NK-92 treated with Interleukin-12 subunit alpha and Interleukin-12 subunit beta, amount 100 ng/mL, for 24 hours (cell line): Measurements from ENCODE around the gene TBCB.
"Not testable (repeated sequence)": the region's sequence is repeated elsewhere in the genome, so short reads cannot be mapped to it uniquely, and the experiment has no call there.

Experiments used
- DNase-seq: peaks from one replicate; lab custom pipeline; 2025; lab: John Stamatoyannopoulos, UW

The TBCB gene

DNA sequence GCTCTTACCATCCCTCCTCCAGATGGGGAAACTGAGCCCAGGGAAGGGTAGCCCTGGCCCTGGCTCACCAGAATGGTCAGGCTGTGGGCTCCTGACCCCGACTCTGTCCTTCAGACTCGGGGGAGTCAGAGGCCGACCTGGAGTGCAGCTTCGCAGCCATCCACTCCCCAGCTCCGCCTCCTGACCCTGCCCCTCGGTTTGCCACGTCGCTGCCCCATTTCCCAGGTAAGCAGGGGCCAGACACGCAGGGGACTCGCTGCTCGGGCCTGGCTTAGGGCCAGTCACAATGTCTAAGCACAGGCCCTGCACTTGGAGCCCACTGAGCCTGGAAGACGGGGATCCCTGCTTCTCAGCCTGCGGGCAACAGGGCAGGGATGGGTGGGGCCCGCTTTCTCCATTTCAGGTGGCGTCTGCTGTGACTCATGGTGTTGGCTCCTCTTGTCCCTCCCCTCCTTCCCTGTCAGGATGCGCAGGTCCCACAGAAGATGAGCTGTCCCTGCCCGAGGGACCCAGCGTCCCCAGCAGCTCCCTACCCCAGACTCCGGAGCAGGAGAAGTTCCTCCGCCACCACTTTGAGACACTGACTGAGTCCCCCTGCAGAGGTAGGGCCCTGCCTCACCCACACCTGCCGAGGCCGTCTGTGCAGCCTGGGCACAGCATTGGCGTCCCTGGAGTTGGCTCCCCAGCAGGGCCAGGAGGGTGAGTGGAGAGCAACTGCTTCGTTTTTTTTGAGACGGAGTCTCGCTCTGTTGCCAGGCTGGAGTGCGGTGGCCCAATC lies 13.5 kb upstream of the TBCB start:
- no peak for DNase-seq

DNA sequence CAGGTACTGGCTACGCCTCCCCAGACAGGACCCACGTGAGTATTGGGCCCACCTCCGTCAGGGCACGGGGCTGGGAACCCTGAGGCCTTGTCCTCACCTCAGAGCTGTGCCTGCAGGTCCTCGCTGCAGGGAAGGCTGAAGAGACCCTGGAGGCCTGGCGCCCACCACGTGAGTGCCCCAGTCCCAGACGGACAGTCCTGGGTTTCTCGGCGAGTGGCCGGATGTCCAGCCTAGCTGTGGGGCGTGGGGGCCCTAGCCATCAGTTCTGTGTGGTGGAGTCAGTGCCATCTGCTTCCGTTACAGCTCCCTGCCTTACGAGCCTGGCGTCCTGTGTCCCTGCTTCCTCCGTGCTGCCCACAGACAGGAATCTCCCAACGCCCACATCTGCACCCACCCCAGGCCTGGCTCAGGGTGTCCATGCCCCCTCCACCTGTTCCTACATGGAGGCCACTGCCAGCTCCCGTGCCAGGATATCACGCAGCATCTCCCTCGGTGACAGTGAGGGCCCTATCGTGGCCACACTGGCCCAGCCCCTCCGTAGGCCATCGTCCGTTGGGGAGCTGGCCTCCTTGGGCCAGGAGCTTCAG lies 12.1 kb upstream of the TBCB start:
- DNase-seq = no peak

DNA sequence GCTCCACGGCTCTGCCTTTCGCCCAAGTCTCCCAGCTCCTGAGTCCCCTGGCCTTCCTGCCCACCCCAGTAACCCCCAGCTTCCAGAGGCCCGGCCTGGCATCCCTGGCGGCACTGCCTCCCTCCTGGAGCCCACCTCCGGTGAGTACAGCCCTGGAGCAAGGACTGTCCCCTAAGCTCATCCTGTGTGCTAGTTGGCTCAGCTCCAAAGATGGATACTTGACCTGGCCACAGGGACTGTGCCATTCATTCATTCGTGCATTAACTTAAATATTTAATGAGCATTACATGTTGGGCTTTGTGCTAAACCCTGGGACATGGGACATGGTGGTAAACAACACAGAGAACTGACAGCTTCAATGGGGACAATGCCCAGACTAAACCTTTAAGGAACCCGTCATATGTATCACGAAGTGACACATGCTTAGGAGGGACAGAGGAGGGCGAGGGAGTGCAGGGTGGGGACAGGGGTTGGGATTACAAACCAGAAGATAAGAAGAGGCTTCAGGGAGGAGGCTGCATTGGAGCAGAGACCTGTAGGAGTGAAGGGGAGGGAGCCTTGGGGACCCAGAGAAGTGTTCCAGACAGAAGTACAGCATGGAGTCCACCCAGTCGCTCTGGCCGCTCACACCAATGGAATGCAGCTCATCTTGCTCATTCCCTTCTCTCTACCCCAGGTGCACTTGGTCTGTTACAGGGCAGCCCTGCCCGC lies 11.3 kb upstream of the TBCB start:
- DNase-seq = no peak

GRCh38 chr19:36106441-36106840 lies 8.8 kb upstream of the TBCB start:
- no peak for DNase-seq

DNA sequence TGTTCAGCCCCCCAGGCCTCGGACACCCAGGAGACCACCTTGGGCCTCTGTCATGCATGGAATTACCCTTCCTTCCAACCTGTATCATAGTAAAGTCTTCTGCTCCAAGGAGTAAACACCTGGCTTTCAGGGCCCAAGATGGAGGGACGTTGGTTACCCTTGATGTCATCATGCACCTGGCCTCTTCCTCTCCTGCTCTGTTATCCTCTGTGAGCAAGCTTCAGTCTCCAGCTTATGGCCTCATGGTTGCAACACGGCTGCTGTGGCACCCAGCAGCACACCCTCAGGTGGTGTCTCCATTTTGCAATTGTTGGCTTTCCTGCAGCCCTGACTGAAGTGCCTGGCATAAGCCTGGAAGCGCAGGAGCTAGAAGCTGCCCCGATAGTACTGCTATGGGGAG lies 8.3 kb upstream of the TBCB start:
- DNase-seq = no peak

- DNase-seq = no peak
Observed at GRCh38 chr19:36108684-36109083, 6.6 kb upstream of the TBCB start.

DNA sequence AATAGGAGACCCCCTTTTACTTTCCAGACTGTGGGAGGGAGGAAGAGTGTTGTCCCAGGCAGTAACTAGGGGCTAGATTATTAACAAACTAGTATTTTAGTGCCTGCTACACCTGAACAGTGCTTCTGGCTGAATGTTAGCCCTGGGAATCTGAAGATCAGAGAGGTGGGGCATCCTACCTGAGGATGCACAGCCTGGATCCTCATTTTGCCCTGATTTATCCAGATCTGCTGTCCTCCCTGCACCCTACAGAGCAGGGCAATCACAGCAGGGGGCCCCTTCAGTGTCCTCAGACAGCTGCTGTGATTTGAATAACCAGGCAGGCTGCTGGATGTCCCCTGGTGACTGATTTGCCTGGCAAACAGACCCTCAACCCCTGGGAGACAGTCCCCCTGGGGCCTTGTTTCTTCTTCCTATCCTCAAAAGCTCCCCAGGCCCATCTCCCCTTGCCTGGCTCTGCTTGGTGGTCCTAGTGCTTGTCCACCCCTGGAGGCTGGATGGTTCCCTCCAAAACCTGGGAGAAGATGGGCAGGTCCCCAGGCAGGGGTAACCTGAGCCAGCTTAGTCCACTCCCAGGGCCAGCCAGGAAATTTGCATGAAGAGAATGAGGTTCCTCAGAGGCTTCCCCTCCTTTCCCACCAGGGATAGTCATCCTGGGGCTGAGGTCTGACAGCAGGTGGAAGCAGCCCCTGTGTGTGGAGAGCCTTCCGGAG lies 4.6 kb upstream of the TBCB start, which contains the start of gene OVOL3:
Gene OVOL3, plus strand, starts transcription at position 657 of the 713 bp plus-strand sequence. CDS start 60 bp downstream, outside the sequence.
- no peak for DNase-seq

- no peak for DNase-seq
Observed at GRCh38 chr19:36111200-36111539, 4.1 kb upstream of the TBCB start.

DNA sequence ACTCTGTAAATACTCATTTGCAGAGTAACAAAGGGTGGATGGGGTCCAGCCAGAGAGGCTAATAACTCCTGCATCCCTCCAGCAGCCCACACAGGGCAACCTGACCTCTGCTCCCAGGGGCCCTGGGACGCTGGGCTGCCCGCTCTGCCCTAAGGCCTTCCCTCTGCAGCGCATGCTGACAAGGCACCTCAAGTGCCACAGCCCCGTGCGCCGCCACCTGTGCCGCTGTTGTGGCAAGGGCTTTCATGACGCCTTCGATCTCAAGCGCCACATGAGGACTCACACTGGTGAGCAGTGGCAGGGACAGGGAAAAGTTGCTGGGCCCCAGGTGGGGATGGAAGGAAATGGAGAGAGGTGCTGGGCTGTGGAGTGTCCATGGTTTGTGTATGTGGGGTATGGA lies 2.6 kb upstream of the TBCB start:
- no peak for DNase-seq

- no peak for DNase-seq
Observed at GRCh38 chr19:36113425-36113824, 1.8 kb upstream of the TBCB start.

- no peak for DNase-seq
Observed at GRCh38 chr19:36113894-36114720, 1.2 kb upstream of the TBCB start.

DNA sequence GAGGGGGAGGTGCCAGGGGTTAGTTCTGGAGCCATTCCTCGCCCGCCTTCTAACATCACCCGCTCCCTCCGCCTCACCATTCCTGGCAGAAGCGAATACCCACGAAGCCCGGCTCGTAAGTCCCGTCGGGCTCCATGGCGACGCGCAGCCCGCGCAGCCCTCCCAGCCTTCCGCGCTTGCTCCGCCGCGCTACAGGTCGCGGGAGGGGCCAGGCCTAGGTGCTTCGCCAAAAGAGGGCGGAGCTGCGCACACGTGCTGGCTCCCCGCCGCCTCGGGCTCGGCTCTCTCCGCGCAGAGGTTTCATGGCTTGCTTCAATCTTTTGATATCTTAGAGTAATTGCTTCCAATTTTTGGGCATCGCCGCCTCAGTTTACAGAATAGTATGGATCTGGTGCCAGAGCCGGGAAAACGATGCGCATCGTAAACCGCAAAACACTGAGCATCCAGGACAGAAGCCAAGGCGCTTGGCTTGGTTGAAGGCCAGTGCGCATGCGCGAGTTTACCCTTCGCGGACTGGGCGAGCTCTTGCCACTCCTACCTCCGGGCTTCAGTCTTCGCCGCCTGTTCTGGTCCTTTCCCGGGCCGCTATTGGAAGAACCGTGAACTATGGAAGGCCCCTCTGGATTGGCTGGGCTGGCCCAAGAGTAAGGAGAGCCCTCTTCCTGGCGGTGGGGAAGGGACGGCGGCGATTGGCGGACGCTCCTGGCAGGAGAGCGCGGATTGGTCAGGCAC lies 381 bp upstream of the TBCB start, which contains the start of gene POLR2I:
Gene POLR2I, minus strand, starts transcription at position 155 of the 732 bp plus-strand sequence. Its CDS starts 19 bp downstream, at position 136.
- DNase-seq = peak; percentile 100

DNA sequence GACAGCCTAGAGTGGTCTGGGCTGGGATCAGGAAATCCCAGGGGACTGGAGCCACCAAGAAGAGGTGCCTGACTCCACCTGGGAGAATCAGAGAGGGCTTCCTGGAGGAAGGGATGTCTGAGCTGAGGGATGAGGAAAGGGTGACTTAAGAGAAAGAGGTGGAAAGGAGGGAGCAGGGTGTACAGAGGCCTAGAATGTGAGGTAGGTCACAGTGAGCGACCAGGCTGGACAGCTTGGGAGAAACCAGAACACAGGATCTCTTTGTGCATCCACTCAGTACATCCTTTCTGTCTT lies 1.0 kb downstream of the TBCB start:
- DNase-seq = no peak

- DNase-seq = no peak
Observed at GRCh38 chr19:36120092-36120983, 5.1 kb downstream of the TBCB start.

DNA sequence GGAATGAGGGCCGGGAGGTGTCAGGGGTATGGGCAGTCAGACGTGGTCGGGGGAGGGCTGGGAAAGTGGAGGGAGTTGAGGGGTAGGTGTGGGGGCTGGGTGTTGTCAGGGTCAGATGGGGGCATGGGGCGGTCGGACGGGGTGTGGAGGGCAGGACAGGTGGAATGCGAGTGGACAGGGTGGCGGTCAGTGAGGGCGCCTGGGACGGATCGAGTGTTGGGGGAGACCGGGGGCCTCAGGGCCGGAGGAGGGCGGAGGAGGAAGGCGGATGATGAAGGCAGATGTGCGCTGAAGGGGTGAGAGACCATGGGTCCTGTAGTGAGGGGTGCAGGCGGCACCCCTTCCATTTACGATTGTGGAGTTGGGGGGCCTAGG lies 5.7 kb downstream of the TBCB start:
- no peak for DNase-seq

DNA sequence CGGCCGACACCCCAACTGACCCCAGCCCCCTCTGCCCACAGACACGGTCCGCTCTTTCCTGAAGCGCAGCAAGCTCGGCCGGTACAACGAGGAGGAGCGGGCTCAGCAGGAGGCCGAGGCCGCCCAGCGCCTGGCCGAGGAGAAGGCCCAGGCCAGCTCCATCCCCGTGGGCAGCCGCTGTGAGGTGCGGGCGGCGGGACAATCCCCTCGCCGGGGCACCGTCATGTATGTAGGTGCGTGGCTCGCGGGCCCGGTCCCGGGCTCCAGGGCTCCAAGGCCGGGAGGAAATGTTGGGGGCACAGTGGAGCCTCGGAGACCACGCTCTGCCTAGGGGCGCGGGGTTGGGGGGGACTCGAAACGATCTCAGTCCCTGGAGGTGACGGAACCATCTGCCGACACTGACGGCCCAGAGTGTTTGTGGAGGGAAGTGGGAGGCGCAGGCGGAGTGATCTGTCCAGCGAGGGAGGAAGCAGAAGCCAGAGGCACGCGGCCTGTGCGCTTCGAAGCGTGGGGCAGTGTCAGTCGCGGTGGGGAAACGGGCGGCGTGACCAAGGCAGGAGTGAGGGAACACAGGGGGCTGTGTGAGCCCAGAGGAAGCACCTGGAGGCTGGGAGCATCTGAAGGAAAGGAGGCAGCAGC lies 6.3 kb downstream of the TBCB start:
- DNase-seq = no peak

DNA sequence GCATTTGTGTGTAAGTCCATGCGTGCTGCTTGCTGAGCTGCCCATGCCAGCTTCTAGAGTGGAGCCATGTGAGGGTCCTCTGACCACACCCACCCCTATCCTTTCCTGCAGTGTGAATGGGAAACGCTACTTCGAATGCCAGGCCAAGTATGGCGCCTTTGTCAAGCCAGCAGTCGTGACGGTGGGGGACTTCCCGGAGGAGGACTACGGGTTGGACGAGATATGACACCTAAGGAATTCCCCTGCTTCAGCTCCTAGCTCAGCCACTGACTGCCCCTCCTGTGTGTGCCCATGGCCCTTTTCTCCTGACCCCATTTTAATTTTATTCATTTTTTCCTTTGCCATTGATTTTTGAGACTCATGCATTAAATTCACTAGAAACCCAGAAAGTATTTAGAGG lies 10.3 kb downstream of the TBCB start:
- DNase-seq = no peak

DNA sequence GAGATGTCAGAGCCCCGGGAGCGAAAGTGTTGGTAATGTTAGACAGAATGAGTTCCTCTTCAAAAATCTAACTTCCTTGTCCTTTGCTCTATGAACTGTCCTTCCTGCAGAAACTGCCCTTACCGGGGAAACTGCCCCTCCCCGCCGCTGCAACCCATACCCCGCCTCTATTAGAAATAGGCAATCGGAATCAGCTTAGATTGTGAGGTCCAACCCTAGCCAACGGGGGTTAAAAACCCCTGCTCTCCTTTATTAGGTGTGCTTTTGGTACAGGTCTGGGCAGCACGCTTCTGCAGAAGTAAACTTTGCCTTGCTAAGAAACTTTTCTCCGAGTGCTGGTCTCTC lies 13.1 kb downstream of the TBCB start:
- DNase-seq = no peak

DNA sequence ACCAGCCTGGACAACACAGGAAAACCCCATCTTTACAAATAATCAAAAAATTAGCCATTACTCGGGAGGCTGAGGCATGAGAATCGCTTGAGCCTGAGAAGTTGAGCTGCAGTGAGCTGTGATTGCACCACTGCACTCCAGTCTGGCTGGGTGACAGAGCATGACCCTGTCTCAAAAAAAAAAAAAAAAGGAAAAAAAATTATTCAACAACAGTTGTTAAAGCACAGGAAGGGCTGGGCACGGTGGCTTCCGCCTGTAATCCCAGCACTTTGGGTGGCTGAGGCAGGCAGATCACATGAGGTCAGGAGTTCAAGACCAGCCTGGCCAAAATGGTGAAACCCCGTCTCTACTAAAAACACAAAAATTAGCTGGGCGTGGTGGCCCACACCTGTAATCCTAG lies 16.0 kb downstream of the TBCB start:
- not testable (repeated sequence) for DNase-seq

DNA sequence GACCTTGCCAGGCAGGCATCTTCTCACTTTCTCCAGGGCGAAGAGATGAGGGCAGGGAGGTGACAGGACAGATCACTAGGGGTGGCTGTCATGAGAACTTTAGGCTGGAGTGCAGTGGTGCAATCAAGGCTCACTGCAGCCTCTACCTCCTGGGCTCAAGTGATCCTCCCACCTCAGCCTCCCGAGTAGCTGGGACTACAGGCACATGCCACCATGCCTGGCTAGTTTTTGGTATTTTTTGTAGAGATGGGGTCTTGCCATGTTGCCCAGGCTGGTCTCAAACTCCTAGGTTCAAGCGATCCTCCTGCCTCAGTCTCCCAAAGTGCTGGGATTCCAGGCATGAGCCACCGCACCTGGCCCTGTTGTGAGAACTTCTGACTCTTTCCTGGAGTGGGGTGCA lies 19.6 kb downstream of the TBCB start:
- not testable (repeated sequence) for DNase-seq
